OCI-LY7 (cell line): ENCODE data around the gene ACER3.

Experiments used
- CTCF ChIP-seq: fragments of 200-600 bp; sonication (generic); conservative IDR thresholded peaks from 2 replicates; pipeline ENCODE4 v1.5.1; 2014; ENCODE audit warnings: mild to moderate bottlenecking, antibody characterized with exemption, low read length, moderate library complexity, mixed read lengths
- EZH2phosphoT487 ChIP-seq: fragments of 200-600 bp; sonication (generic); IDR thresholded peaks from 2 replicates; pipeline ENCODE4 v1.6.1; 2018; ENCODE audit warnings: low read depth, borderline replicate concordance, mild to moderate bottlenecking, mixed run types, antibody characterized with exemption, low read length, moderate library complexity, mixed read lengths

DNA sequence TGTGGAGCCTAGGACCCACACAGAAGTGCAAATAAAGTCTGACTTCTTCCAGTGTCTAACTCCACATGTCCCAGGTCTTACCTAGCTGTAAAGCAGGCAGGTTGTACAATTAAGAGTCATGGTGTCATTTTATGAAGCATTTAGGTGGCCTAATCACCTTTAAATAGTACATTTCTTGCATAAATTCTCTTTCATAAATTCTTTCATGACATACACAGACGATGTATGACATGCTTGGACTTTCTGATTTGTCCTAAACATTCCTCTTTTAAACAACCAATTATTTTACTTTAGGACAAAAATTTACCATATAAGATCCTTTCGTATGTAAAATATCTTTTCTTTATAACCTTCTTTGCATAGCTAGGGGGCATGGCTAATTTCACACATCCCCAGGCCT lies 46.3 kb upstream of the ACER3 start:
- TF ChIP-seq CTCF (no peak), EZH2phosphoT487 (no peak)
